ENCODE data around the gene EFNA3.

Gene EFNA3

DNA sequence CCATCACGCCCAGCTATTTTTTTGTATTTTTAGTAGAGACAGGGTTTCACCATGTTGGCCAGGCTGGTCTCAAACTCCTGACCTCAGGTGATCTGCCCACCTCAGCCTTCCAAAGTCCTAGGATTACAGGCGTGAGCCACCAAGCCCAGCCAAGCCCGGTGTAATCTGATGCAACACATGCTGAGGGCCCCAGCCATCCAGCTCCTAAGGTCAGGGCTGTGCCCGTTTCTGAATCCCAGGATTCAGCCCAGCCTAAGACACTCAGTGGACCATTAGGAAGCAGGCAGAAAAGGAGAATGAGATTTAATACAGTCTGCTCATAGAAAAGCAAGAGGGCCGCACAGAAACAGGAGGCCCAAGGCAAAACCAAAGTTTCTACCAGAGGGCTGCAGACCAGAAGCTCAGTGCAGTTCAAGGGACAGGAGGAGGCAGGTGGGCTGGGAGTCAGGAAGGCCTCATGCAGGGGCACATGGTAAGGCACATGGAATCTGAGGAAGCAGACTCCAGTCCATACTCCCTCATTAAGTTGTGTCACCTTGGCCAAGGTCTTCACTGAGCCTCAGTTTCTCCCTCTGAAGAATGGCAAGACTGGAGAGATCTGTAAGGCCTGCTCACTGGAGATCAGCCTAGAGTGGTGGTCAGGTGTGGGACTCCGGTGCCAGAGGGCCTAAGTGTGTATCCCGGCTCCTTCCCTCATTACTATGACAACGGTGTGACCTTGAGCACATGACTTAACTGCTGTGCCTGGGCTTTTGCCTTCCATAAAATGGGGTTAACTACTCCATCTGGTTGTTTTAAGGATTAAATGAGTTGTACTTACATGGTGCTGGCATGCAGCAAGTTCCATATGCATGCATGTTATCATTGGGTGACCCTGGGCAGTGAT, 29.9 kb upstream of the EFNA3 start:
- DNase-seq, result no peak

DNA sequence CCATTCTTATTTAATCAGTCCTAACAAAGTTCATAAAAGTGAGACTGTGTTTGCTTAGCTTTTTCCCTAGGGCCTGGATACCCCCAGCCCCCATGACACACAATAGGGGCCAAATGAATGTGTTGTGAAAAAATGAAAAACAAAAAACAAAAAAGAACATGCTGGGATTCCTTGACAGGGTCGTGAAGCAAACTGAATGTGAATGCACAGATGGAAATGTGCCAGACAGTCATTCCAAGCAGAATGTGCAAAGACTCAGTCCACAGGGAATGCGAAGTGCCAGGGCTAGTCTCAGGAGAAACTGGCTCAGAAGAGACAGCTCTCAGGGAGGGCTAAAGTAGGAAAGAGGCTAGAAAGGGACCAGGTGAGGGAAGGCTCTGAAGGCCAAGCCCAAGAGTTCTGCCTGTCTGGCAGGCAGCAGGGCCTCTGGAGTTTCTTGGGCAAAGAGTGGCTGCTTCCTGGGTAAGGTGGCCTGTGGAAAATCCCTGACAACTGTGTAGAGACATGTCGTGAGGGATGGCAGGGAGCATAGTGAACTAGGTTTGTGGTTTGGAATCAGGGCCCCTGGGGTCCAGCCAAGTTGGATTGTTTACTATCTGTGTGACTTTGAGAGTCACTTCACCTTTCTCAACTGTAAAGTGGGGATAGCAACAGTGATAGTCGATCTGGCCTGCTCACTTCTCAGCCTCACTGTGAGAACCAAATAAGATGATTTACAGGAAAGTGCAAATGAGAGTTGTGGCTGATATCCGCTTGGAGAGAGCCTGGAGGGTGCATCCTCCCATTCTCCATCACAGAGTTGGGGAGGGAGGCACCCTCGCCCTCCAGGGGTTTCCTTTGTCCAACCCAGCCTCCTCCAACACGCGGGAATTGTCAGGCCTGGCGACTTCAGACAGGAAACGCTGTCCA, 28.7 kb upstream of the EFNA3 start:
- DNase-seq, result peak; percentile 56

DNA sequence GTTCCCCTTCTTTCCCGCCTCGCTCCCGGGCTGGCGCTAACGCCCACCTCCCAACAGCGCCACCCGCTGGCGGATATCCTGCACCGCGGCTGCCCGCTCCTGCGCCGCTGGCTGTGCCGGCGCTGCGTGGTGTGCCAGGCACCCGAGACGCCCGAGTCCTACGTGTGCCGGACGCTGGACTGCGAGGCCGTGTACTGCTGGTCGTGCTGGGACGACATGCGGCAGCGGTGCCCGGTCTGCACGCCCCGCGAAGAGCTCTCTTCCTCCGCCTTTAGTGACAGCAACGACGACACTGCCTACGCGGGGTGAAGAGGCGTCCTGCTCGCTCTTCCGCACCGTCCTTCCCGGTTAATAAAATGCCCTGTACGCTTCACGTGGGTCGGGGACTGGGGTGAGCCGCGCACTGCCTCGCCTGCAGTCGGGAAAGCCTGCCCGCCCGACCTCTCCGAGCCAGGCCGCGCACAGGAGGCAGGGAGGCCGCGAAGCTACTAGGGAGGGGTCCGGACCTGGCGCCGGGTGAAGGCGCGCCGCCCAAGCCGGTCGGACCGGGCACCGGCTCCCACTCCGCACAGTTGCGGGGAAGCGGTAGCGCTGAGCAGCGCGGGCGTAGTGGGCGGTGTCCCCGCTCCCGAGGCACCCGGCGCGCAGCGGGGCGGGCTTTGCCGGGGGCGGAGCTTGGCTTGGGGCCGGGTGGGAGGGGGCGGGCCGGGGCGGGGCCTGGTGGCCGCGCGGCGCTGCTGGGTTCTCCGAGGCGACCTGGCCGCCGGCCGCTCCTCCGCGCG, 27.9 kb upstream of the EFNA3 start, which contains the start of gene ADAM15:
Gene ADAM15 (plus strand): TSS at position 757 of the 782 bp plus-strand sequence. CDS start 71 bp downstream, outside the sequence.
- peak; percentile 75 for DNase-seq

DNA sequence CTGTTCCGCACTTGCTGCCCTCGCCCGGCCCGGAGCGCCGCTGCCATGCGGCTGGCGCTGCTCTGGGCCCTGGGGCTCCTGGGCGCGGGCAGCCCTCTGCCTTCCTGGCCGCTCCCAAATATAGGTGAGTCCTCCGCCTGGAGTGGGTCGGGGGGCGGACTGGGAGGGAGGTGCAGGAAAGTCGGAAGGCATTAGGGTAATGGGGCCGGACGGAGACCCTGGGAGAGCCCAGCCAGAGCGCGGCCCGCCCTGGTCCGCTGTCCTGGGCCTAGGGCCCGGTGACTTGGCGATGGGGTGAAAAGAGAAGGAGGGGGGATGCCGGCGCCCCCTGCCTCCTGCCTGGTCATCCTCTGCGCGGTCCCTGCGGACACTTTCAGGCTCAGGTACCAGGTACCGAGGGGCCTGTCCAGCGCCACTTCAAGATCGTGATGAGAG, 27.3 kb upstream of the EFNA3 start:
- DNase-seq, result no peak

DNA sequence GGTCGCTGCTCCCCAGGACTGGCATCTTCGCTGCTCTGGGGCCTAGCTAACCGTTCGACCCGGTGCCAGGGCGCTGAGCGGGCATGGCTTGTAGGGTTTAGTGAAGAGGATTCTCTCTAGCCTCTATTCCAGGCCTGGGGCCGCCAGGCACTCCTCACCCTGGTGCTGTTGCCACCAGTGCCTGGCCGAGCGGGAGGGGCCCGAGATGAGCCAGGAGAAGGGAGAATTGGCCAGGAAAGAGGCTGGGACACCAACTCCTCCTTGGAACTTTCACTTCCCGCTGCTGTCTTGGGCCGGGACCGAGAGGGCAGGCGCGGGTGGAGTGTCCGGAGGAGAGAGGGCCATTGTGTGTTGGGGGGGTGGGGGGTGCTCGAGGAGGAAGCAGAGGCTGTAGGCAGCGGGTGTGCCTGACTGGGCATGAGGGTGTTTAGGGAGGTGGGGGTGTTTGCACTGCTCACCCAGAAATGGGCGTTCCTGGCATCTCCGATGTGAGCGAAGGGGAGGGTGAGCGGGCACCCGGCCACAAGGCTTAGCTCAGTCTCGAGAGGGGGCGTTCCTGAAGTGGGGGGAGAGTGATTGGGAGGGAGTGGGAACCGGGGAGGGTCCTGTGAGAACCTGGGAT, 26.7 kb upstream of the EFNA3 start:
- DNase-seq, result peak; percentile 74

DNA sequence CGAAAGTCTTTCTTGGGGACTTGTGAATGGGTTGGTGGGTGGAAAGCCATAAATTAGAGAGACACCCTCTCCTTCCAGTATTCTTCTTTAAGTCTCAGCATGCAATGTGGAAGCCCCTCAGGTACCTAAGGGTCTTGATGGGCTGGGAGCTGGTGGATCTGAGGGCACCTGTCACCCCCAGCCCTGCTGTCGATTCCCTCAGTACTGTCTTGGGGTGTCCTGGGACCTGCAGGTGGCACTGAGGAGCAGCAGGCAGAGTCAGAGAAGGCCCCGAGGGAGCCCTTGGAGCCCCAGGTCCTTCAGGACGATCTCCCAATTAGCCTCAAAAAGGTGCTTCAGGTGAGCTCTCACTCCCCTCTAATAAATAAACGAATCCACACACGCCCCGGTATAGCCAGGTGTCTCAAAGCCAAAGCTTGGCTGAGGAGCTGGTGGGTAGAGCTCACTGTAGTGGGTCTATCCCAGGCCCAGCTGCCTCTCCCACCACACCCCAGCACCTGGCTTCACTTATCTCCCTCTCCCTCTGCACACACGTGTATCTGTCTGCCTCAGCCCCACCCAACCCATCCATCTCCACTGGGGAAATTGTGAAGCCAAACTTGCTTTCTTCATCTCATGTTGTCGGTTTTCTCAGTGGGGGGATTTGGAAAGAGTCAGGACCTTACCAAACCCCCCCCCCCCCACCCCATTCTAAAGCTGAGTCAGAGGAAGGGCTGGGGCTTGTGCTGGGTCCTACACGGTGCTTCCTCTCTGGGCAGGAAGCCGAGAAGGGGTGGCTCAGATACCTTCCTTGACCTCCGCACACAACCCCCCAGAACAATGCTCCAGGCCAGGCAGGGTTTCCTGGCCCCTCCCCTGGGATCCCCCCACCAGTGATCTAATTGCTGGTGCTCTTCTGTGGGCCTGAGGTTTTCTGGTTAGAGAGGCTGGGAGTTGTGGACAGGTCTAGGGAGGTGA, 25.9 kb upstream of the EFNA3 start:
- peak; percentile 61 for DNase-seq

DNA sequence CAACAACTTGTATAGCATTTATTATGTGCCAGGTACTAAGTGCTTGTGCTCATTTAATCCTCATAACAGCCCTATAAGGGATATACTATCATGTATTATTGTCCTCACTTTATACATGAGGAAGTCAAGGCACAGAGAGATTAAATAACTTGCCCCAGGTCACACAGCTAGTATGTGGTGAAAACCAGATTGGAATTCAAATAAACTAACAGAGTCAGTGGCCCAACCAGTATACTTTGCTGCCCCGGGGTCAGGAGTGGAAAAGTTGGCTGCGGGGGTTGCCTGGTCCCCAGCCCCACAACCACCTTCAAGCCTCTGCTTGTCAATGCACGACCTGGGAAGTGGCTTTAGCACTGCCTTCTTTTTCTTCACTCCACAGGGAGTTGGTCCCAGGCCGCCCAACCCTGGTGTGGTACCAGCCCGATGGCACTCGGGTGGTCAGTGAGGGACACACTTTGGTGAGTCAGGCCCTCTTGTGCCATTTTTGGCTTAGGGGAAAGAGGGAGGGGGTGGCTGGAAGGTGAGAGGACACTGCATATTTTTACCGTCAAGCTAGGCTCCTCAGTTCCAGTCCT, 25.0 kb upstream of the EFNA3 start:
- no peak for DNase-seq

DNA sequence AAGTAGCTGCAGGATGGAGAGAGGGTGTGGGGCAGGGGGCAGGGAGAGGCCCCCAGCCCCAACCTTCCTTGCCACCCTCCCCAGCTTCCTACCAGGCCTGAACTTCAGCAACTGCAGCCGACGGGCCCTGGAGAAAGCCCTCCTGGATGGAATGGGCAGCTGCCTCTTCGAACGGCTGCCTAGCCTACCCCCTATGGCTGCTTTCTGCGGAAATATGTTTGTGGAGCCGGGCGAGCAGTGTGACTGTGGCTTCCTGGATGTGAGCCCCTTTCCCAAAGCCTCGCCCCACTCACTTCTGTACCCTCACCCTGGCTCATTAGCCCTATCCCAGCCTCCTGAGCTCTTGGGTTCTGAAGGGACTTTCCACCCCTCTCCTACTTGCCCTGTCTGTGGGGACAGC, 21.5 kb upstream of the EFNA3 start:
- no peak for DNase-seq

DNA sequence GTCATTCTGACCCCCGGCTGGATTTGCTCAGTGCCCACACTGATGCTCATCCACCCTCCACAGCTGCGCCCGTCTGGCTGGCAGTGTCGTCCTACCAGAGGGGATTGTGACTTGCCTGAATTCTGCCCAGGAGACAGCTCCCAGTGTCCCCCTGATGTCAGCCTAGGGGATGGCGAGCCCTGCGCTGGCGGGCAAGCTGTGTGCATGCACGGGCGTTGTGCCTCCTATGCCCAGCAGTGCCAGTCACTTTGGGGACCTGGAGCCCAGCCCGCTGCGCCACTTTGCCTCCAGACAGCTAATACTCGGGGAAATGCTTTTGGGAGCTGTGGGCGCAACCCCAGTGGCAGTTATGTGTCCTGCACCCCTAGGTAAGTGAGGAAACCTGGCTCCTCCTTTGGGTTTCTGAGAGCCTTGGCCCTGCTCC, 20.8 kb upstream of the EFNA3 start:
- DNase-seq, result no peak

DNA sequence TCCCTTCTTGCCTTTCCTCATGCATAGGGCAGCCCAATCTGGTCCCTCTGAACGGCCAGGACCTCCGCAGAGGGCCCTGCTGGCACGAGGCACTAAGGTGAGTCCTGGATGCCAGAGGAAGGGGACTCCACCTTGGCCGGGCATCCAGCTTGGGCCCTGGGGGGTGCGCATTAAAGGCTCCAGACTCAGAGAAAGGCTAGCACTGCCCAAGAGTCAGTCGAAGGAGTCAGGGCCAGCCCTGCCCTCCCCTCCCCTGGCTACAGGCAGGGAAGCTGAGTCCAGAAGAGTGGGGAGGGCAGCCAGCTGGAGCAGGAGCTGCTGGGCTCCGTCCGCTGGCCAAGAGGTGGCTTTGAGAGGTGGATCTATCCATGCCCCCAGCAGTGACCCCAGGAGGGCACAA, 17.9 kb upstream of the EFNA3 start:
- DNase-seq, result no peak

DNA sequence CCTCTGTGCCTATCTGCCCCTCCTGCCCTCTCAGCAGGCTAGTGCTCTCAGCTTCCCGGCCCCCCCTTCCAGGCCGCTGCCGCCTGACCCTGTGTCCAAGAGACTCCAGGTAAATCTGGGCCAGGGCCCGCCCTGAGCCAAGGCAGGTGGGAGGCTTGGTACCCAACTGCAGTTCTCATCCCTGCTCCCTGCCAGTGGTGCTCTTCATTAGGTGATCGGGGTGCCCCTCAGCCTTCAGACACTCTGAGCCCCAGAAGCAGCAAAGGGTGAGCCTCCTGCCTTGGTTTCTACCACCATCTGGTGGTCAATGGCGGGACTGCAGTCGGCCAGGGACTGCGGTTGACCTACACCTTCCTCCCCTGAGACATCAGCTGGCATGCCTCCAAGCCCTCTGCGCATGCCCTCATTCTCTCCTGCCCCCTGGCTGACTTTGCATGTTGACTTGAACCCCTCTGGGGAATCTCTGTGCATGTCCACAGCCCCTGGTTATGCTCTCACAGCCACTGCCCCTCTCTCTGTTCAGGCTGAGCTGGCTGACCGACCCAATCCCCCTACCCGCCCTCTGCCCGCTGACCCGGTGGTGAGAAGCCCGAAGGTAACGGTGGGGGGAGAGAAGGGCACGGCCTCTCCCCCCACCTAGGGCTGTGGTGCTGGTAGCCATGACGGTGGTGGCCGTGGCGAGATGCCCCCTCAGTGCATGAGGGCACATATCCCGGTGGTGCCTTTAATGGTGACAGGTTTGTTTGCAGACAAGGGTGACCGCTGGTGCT, 17.1 kb upstream of the EFNA3 start:
- peak; percentile 75 for DNase-seq

DNA sequence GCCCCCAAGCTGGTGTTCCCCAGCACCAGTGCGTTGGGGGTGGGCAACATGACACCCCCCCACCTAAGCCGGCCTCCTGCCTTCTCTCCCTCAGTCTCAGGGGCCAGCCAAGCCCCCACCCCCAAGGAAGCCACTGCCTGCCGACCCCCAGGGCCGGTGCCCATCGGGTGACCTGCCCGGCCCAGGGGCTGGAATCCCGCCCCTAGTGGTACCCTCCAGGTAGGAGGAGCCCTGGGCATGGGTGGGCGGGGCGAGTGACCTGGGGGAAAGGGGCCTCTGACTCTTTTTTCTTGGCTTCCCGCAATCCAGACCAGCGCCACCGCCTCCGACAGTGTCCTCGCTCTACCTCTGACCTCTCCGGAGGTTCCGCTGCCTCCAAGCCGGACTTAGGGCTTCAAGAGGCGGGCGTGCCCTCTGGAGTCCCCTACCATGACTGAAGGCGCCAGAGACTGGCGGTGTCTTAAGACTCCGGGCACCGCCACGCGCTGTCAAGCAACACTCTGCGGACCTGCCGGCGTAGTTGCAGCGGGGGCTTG, 16.4 kb upstream of the EFNA3 start:
- DNase-seq, result no peak

DNA sequence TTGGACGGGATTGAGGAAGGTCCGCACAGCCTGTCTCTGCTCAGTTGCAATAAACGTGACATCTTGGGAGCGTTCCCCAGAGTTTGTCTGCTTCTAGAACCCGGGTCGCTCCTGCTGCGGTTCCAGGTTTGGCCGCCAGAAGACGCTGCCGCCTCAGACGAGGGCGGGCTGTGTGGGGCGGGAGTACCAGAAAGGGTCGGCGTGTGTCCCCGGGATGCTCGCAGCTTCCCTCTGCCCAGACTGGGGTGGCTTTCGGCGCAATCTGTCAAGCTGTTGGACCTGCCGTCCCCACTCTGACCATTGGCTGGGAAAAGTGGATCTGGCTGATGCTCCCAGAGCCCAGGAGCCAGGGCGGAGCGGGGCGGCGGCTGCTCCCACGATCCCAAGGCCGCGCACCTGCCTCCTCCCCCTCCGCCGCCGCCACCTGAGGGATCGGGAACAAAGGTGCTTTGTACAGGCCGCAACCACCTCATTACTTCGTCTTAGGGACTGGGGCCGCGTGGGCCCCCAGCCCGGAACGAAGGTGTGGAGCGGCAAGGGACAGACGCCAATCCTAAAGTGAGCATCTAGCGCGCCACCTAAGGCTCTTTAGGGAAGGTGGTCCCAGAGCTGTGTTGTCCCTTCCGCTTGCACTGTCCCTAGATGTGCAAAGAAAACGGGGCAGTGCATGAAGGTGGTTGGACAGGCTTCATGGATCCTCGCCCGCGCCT, 15.8 kb upstream of the EFNA3 start:
- no peak for DNase-seq

DNA sequence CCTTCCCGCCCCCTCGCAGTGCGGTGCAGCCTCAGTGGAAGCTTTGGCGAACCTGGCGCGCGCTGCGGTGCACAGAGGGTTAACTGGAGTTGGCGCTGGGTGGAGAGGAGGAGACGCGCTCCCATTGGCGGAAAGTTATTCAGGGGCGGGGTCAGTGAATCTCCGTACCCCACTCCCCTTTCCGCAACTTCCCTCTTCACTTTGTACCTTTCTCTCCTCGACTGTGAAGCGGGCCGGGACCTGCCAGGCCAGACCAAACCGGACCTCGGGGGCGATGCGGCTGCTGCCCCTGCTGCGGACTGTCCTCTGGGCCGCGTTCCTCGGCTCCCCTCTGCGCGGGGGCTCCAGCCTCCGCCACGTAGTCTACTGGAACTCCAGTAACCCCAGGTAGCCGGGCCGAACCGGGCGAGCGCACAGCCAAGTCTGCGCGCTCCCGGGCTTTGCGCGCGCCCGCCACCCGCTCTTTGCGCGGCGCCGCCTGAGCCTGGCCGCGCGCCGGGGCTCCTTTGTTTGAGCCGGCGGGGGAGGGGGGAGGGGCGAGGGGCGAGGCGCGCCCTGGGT, 15.0 kb upstream of the EFNA3 start, which contains the start of gene EFNA4:
Gene EFNA4 (plus strand): TSS at position 191 of the 561 bp plus-strand sequence. CDS start 84 bp downstream, at position 275.
- DNase-seq, result peak; percentile 84

DNA sequence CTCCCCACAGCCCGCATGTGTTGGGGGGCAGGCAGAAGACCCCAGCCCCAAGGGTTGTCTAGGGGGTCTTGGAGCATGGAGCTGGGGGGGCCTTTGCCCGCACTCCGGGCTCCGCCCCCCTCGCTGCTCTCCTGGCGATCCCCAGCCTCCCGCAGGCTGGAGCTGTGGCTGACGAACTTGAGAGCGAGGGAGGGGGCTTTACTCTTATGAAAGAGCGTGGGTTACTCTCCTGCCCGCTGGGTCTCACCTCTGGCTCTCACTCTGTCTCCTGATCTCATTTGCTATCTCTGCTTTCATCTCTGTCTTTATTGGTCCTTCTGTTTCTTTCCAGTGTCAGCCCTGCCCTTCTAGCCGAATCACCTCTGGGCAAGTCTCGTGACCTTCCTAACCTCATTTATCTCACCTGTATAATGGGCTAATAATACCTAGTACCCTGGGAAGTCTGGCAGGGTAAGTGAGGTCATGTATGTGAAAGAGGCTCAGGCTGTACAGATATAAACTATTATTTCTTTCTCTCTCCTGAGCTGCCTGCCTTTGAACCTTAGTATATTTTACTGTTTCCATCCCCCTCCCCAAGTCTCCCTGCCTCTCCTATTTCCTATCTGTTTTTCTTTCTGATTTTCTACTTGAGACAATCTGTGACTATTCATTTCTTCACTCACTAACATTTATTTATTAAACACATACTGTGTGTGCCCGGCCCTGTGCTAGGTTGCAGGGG, 14.4 kb upstream of the EFNA3 start:
- no peak for DNase-seq

DNA sequence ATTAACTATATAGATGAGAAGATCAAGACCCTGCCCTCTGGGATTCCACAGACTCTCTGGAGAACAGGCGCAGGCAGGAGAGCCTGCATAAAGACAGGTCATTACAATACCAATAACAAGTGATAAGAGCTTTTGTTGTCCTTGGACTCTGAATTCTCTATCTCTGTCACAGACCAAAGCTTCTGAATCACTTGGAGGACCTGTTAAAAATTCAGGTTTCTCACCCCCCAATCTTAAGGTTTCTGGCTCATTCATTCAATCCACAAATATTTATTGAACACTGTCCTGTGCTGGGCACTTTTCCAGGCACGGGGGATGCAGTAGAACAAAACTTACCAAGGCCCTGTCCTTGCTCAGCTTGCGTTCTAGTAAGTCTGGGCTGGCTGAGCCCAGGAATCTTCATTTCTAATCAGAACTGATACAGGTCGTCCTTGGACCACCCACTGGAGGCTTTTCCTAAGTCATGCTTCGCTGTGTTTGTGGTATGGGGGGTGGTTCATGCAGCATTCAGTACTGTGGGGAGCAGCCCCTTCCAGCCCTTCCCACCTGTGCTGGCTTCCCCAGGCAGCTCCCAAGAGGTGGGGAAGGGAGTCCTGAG, 13.7 kb upstream of the EFNA3 start:
- DNase-seq, result no peak

DNA sequence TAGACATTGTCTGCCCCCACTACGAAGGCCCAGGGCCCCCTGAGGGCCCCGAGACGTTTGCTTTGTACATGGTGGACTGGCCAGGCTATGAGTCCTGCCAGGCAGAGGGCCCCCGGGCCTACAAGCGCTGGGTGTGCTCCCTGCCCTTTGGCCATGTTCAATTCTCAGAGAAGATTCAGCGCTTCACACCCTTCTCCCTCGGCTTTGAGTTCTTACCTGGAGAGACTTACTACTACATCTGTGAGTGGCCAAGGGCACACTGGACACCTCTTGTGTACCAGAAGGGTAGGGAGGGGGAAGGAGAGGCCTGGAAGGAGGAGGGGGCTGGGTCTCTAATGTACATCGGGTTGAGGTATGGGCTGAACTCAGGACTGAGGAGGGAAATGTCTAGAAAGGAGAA, 11.9 kb upstream of the EFNA3 start:
- DNase-seq, result no peak

Measured in NCI-H226 (cell line).